H1 (cell line): ENCODE measurements around the gene DPY19L3. TPM values are rescaled to one million over a fixed set of nuclear protein-coding genes. Genes with fewer than 3 reads are reported as not detected.

Experiments
- CTCF ChIA-PET: fragments of 300-600 bp; sonication (Branson Sonifier 250); formaldehyde crosslinking; loops from one replicate; lab custom pipeline; 2021; ENCODE audit not compliant: partially characterized antibody; lab: Charles Lee
- POLR2A ChIA-PET: fragments of 300-600 bp; sonication (Branson Sonifier 250); formaldehyde crosslinking; loops from one replicate; lab custom pipeline; 2021; ENCODE audit warnings: inconsistent platforms; ENCODE audit not compliant: partially characterized antibody; lab: Charles Lee
- DNase-seq, 2 experiments: peaks; one replicate each; pipeline versions ENCODE4 v3.0.0 to v3.0.0-alpha.2; 2010 to 2022; ENCODE audit warnings: low spot score in 2 of 2, low read depth in 1 of 2, mixed read lengths in 1 of 2
- FAIRE-seq: peaks from 2 replicates; lab custom pipeline; 2011; peaks lifted over from hg19 to GRCh38; lab: Jason Lieb, UNC
- H2AFZ ChIP-seq: 2 replicates; pipeline ENCODE4 v1.8.1; 2012; ENCODE audit warnings: low read length, inconsistent platforms
- H2AK5ac ChIP-seq: 2 replicates; pipeline ENCODE4 v1.6.1; 2013; ENCODE audit warnings: low read depth, low read length
- H2BK120ac ChIP-seq: replicated peaks from 2 replicates; pipeline ENCODE3; 2013; ENCODE audit warnings: low read depth, low read length, inconsistent platforms
- H2BK12ac ChIP-seq: 2 replicates; pipeline ENCODE4 v1.6.1; 2013; ENCODE audit warnings: low read depth, low read length
- H2BK15ac ChIP-seq: 2 replicates; pipeline ENCODE4 v1.6.1; 2013; ENCODE audit warnings: low read length
- H2BK20ac ChIP-seq: 2 replicates; pipeline ENCODE4 v1.6.1; 2013; ENCODE audit warnings: low read length
- H2BK5ac ChIP-seq: 2 replicates; pipeline ENCODE4 v1.6.1; 2013; ENCODE audit warnings: low read depth, low read length
- H3K14ac ChIP-seq: 2 replicates; pipeline ENCODE4 v1.6.1; 2013; ENCODE audit warnings: inconsistent platforms; ENCODE audit not compliant: insufficient read length
- H3K18ac ChIP-seq: 2 replicates; pipeline ENCODE4 v1.6.1; 2013; ENCODE audit warnings: low read length; ENCODE audit errors: extremely low read depth
- H3K23ac ChIP-seq: 2 replicates; pipeline ENCODE4 v1.6.1; 2013; ENCODE audit warnings: inconsistent platforms; ENCODE audit not compliant: insufficient read length
- H3K23me2 ChIP-seq: 2 replicates; pipeline ENCODE4 v1.6.1; 2013; ENCODE audit warnings: low read depth, low read length
- H3K27ac ChIP-seq: 2 replicates; pipeline ENCODE4 v1.6.1; 2011; ENCODE audit warnings: low read depth, low read length, inconsistent platforms
- H3K27me3 ChIP-seq, 4 experiments: replicated peaks in 1 of 4; 1 replicate in 1 of 4; 2 replicates in 3 of 4; pipeline versions ENCODE4 v1.6.1 to v1.8.1; 2011 to 2013; ENCODE audit warnings: low read length in 3 of 4, mild to moderate bottlenecking in 3 of 4, inconsistent platforms in 2 of 4, mixed read lengths in 2 of 4, moderate library complexity in 1 of 4; ENCODE audit not compliant: control insufficient read depth in 3 of 4, insufficient read depth in 3 of 4; ENCODE audit errors: extremely low read depth in 1 of 4
- H3K36me3 ChIP-seq, 4 experiments: 2 replicates each; pipeline versions ENCODE4 v1.6.1 to v1.8.1; 2011 to 2013; ENCODE audit warnings: mild to moderate bottlenecking in 4 of 4, low read length in 3 of 4, moderate library complexity in 2 of 4, control low read depth in 1 of 4, inconsistent platforms in 1 of 4; ENCODE audit not compliant: insufficient read depth in 4 of 4, control insufficient read depth in 2 of 4
- H3K4ac ChIP-seq: replicated peaks from 2 replicates; pipeline ENCODE3; 2013; ENCODE audit warnings: low read length, low read depth, mixed read lengths, inconsistent platforms; ENCODE audit not compliant: insufficient read length
- H3K4me1 ChIP-seq, 4 experiments: replicated peaks in 1 of 4; 1 replicate in 1 of 4; 2 replicates in 3 of 4; pipeline versions ENCODE4 v1.6.1 to v1.8.1; 2011 to 2013; ENCODE audit warnings: low read length in 3 of 4, inconsistent platforms in 2 of 4, mixed read lengths in 1 of 4; ENCODE audit not compliant: insufficient read depth in 4 of 4, control insufficient read depth in 3 of 4
- H3K4me2 ChIP-seq, 2 experiments: 2 replicates each; pipeline versions ENCODE4 v1.6.1 to v1.8.1; 2011 to 2013; ENCODE audit warnings: low read depth in 2 of 2, low read length in 2 of 2, control low read depth in 1 of 2, inconsistent platforms in 1 of 2, mild to moderate bottlenecking in 1 of 2; ENCODE audit not compliant: insufficient read depth in 1 of 2
- H3K4me3 ChIP-seq, 4 experiments: fragments of 200-600, 300-600 bp in 1 of 4; sonication (generic), shearing (Covaris generic), sonication (Bioruptor Twin) in 1 of 4; 2 replicates each; pipeline versions ENCODE4 v1.5.1 to v1.8.1; 2011 to 2016; ENCODE audit warnings: low read length in 4 of 4, low read depth in 3 of 4, control low read depth in 2 of 4, inconsistent platforms in 2 of 4, mild to moderate bottlenecking in 2 of 4, mixed read lengths in 1 of 4, moderate library complexity in 1 of 4; ENCODE audit not compliant: insufficient read depth in 2 of 4; ENCODE audit errors: extremely low read depth in 1 of 4
- H3K56ac ChIP-seq: replicated peaks from 2 replicates; pipeline ENCODE3; 2013; ENCODE audit warnings: low read depth, mild to moderate bottlenecking, mixed read lengths, low read length, inconsistent platforms; ENCODE audit not compliant: insufficient read length
- H3K79me1 ChIP-seq: 2 replicates; pipeline ENCODE4 v1.6.1; 2013; ENCODE audit warnings: low read depth, low read length, control low read depth
- H3K79me2 ChIP-seq, 2 experiments: 2 replicates each; pipeline versions ENCODE4 v1.6.1 to v1.8.1; 2012 to 2013; ENCODE audit warnings: low read length in 2 of 2, mild to moderate bottlenecking in 2 of 2, inconsistent platforms in 1 of 2; ENCODE audit not compliant: insufficient read depth in 2 of 2, control insufficient read depth in 1 of 2
- H3K9ac ChIP-seq, 4 experiments: replicated peaks in 1 of 4; 1 replicate in 1 of 4; 2 replicates in 3 of 4; pipeline versions ENCODE4 v1.6.1 to v1.8.1; 2011 to 2013; ENCODE audit warnings: low read depth in 3 of 4, low read length in 3 of 4, control low read depth in 2 of 4, mild to moderate bottlenecking in 2 of 4, moderate library complexity in 2 of 4, inconsistent platforms in 1 of 4; ENCODE audit errors: extremely low read depth in 1 of 4
- H3K9me3 ChIP-seq, 2 experiments: 2 replicates each; pipeline versions ENCODE4 v1.6.1 to v1.8.1; 2012 to 2013; ENCODE audit warnings: mild to moderate bottlenecking in 2 of 2, moderate library complexity in 2 of 2, control low read depth in 1 of 2, inconsistent platforms in 1 of 2, low read depth in 1 of 2, low read length in 1 of 2, mixed read lengths in 1 of 2; ENCODE audit not compliant: insufficient read depth in 2 of 2
- H4K20me1 ChIP-seq, 2 experiments: replicated peaks in 1 of 2; 2 replicates each; pipeline versions ENCODE3 to v1.8.1; 2011 to 2013; ENCODE audit warnings: inconsistent platforms in 2 of 2, low read length in 2 of 2, mild to moderate bottlenecking in 1 of 2; ENCODE audit not compliant: insufficient read depth in 2 of 2, control insufficient read depth in 1 of 2
- H4K5ac ChIP-seq: 2 replicates; pipeline ENCODE4 v1.6.1; 2013; ENCODE audit warnings: low read length, low read depth, mixed read lengths, inconsistent platforms; ENCODE audit not compliant: insufficient read length
- H4K8ac ChIP-seq: 2 replicates; pipeline ENCODE4 v1.8.0; 2013; ENCODE audit warnings: mild to moderate bottlenecking, moderate library complexity, low read length, inconsistent platforms; ENCODE audit not compliant: insufficient read depth; ENCODE audit errors: extremely low read depth
- H4K91ac ChIP-seq: replicated peaks from 2 replicates; pipeline ENCODE3; 2013; ENCODE audit warnings: low read length, mixed read lengths, inconsistent platforms; ENCODE audit not compliant: insufficient read length
- CBX8 ChIP-seq: fragments of 300-800, 300-1000 bp; sonication (generic); IDR thresholded peaks from 2 replicates; pipeline ENCODE4 v1.7.1; 2016; ENCODE audit warnings: low read depth, low read length, borderline replicate concordance
- CTBP2 ChIP-seq: IDR thresholded peaks from 2 replicates; pipeline ENCODE4 v1.7.0; 2011; ENCODE audit warnings: borderline replicate concordance, mild to moderate bottlenecking, moderate library complexity, mixed read lengths, low read length; ENCODE audit not compliant: insufficient read depth, insufficient read length
- EGR1 ChIP-seq: IDR thresholded peaks from 2 replicates; pipeline ENCODE4 v1.6.1; 2011; ENCODE audit warnings: low read depth, low read length, borderline replicate concordance
- GTF2F1 ChIP-seq: IDR thresholded peaks from 2 replicates; pipeline ENCODE4 v1.6.1; 2012; ENCODE audit warnings: low read depth, low read length, improper control_type of control experiment, borderline replicate concordance
- JUN ChIP-seq: IDR thresholded peaks from 2 replicates; pipeline ENCODE4 v1.6.1; 2011; ENCODE audit warnings: low read depth, mild to moderate bottlenecking, improper control_type of control experiment, low read length
- JUND ChIP-seq: IDR thresholded peaks from 2 replicates; pipeline ENCODE4 v1.6.1; 2011; ENCODE audit warnings: mild to moderate bottlenecking, improper control_type of control experiment, low read length
- POU5F1 ChIP-seq: IDR thresholded peaks from 2 replicates; pipeline ENCODE4 v1.6.1; 2011; ENCODE audit warnings: low read depth, mild to moderate bottlenecking, low read length, moderate library complexity
- SIX5 ChIP-seq: IDR thresholded peaks from 2 replicates; pipeline ENCODE4 v1.6.1; 2011; ENCODE audit warnings: mild to moderate bottlenecking, low read depth, low read length
- TCF12 ChIP-seq: IDR thresholded peaks from 2 replicates; pipeline ENCODE4 v1.6.1; 2011; ENCODE audit warnings: low read depth, mild to moderate bottlenecking, low read length
- TEAD4 ChIP-seq: IDR thresholded peaks from 2 replicates; pipeline ENCODE4 v1.6.1; 2012; ENCODE audit warnings: low read depth, low read length, inconsistent platforms, mixed read lengths
- YY1 ChIP-seq: IDR thresholded peaks from 2 replicates; pipeline ENCODE4 v1.6.1; 2011; ENCODE audit warnings: low read depth, mild to moderate bottlenecking, low read length
- WGBS, 2 experiments: shearing (Covaris generic) in 1 of 2; methylation state at CpG; one replicate each; pipeline versions ENCODE4 v1.1.6 to v1.1.7; 2013 to 2015; ENCODE audit warnings: low lambda C conversion rate in 2 of 2, mixed read lengths in 2 of 2, inconsistent platforms in 1 of 2, low coverage in 1 of 2, missing lambda C conversion rate in 1 of 2; ENCODE audit not compliant: insufficient replicate concordance in 2 of 2, insufficient coverage in 1 of 2, insufficient read length in 1 of 2; ENCODE audit errors: extremely low coverage in 1 of 2, missing lambda C conversion rate in 1 of 2; 5-methylcytosine and 5-hydroxymethylcytosine counted together
- polyA plus RNA-seq, 7 experiments: library from polyadenylated mRNA; depleted of rRNA in 3 of 7; stranded (reverse) in 5 of 7; unstranded in 2 of 7; fragments of >200 nt in 5 of 7; fragments of 200-250 nt in 2 of 7; gene quantifications; 1 replicate in 5 of 7; 2 replicates in 1 of 7; 4 replicates in 1 of 7; pipeline versions ENCODE4 v1.2.1 to v1.2.3, GENCODE V29; 2011 to 2013; ENCODE audit warnings: missing spikeins in 2 of 7, mixed read lengths in 2 of 7
- total RNA-seq: library from RNA; stranded (reverse); fragmentation: NEBNext Ultra II Directional; extraction: Animal tissue kit (Norgen Biotek cat#: 25700); gene quantifications from 2 replicates; pipeline ENCODE4 v1.2.1, GENCODE V29; 2021

DPY19L3 gene
- total and polyA plus RNA-seq, 2 of the 8 experiments (the other 6 are each of a cell fraction or from before 2014, with no cell fraction given) = 35.3 to 60.2 TPM

- H2AFZ ChIP-seq = no peak overlapping the region
- CTCF ChIA-PET = interaction anchor here (0.6 to 1.4 kb wide), 5 partner anchors 13 to 495 kb away, joined by 3 to 6 read pairs (median 3); no protein-coding TSS in a partner anchor
- POLR2A ChIA-PET = interaction anchor here (0.6 to 1.3 kb wide), 2 partner anchors 11 to 277 kb away, joined by 4 to 5 read pairs; no protein-coding TSS in a partner anchor
These were observed 31.8 kb upstream of the DPY19L3 start for GRCh38 chr19:32373585-32374295.

More at GRCh38 chr19:32373585-32374295, 31.8 kb upstream of the DPY19L3 start:
- no peaks in the 10 kb centered on the region for H3K27me3 ChIP-seq
- H3K27ac ChIP-seq = no peak overlapping the region
- no peak overlapping the region for H2BK120ac ChIP-seq
- no peak overlapping the region for H3K23ac ChIP-seq
- peaks cover 3 to 19% of the 10 kb centered on the region in 2 experiments; a peak in 3 of 4 replicates for H3K79me2 ChIP-seq
- no peak overlapping the region for H4K8ac ChIP-seq
- H3K18ac ChIP-seq = no peak overlapping the region
- TF ChIP-seq GTF2F1 = no peak
- no peak for TF ChIP-seq CBX8
- no peak for TF ChIP-seq YY1
- no peak for TF ChIP-seq POU5F1
- TF ChIP-seq CTBP2 = no peak
- TF ChIP-seq EGR1 = no peak
- TF ChIP-seq TEAD4 = no peak
- TF ChIP-seq TCF12 = no peak
- TF ChIP-seq SIX5 = no peak
- TF ChIP-seq JUND = no peak
- no peak for TF ChIP-seq JUN
- H2BK20ac ChIP-seq = no peak overlapping the region
- H3K4me1 ChIP-seq = peaks cover 0 to 4% (median 0%) of the 10 kb centered on the region in 4 experiments; a peak in 2 of 7 replicates
- H4K20me1 ChIP-seq = peaks cover 5 to 6% of the 10 kb centered on the region in 2 experiments
- no peak overlapping the region for H2AK5ac ChIP-seq
- H3K23me2 ChIP-seq = no peaks in the 10 kb centered on the region; the same call in 1 of the 2 replicates
- FAIRE-seq = no peak
- no peaks in the 10 kb centered on the region; the same call in 1 of the 2 replicates for H3K79me1 ChIP-seq
- H2BK12ac ChIP-seq = no peak overlapping the region
- DNase-seq = no peak
- no peak overlapping the region for H3K56ac ChIP-seq
- 0 out of 4 replicates have a peak, but pooled peaks cover 0 to 2% of the 10 kb centered on the region in 2 experiments for H3K9me3 ChIP-seq
- 87% methylated on average over 10 of the region's 10 CpGs; no CpG with 5 or more reads in 1 of the 2 experiments for WGBS, 2 experiments
- H3K4me3 ChIP-seq = no peak overlapping the region
- H3K36me3 ChIP-seq = peaks cover 5 to 33% (median 15%) of the 10 kb centered on the region in 4 experiments
- H3K14ac ChIP-seq = no peak overlapping the region
- H3K4me2 ChIP-seq = no peak overlapping the region
- H3K9ac ChIP-seq = no peak overlapping the region
- no peak overlapping the region for H4K91ac ChIP-seq
- H3K4ac ChIP-seq = no peak overlapping the region
- H2BK15ac ChIP-seq = no peak overlapping the region
- H2BK5ac ChIP-seq = no peak overlapping the region
- H4K5ac ChIP-seq = no peak overlapping the region
